ENCODE measurements around the gene CYP27B1. TPM values are rescaled to one million over a fixed set of nuclear protein-coding genes. Genes with fewer than 3 reads are reported as not detected.

Gene CYP27B1
- total RNA-seq, 1 donor from 2014 or later, result 1.8 TPM

DNA sequence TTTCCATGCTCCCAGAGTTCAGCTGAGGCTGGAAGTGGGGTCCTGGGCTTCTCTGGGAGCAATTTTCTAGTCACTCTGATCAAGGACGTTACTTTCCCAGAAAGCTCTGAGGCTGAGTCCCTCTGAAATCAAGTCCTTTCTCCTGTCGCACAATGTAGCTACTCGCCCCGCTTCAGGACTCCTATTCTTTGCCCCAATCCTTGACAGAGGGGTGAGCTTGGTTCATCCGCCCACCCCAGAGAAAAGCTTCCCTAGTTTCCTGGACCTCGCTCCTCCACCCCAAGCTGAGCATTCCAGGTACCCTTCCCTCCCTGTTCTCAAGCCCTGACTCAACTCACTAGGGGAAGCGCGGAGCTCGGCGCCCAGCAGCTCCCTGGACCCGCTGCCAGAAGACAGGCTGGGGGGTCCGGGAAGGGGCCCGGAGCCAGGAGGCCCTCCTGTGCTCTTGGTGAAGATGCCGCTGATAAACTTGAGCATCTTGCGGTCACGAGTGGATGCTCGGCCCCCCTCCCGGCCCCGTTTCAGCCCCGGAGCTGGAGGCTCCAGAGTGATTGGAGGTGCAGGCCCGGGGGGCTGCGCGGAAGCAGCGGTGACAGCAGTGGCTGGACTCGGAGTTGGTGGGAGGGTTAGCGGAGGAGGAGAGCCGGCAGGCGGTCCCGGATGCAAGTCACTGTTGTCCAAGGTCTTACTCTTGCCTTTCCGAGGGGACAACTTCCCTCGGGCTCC lies 30.0 kb downstream of the CYP27B1 start:
- no peak for DNase-seq (ENCODE audit: low spot score)

DNA sequence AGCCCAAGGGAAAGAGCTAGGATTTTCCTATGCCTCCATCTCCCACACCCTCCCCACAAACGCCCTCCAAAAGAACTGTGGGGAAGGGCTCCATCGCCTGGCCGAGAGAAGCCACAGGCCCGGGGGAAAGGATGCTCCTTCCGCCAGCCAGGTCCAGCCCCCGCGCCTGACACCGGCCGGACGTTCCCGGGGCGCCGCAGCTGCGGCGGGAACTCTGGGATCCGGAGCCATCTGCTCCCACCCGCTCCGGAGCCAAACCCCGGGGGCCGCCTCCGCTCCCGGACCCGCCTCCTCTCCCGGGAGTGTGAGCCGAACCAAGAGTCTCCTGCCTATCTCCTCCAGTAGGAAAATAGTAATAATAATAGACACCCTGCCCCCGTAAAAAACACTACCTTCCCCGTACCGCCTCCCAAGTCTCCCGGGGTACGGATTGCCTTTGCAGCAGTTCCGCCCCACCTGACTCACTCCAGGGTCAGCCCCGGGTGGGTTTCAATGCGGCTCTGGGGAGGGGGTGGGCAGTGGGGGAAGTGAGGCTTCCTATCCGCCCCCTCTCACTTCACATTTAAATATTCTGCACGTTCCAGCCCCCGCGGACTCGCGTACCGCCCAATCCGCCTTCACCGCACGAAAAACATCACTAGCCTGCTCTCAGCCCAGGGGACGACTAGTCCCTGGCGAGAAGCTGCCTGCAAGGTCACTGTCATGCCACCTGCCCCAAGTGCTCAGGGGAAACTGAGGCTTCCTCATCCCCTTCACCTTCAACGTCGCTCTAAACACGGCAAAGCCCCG lies 30.7 kb downstream of the CYP27B1 start:
- DNase-seq (ENCODE audit: low spot score), result no peak

DNA sequence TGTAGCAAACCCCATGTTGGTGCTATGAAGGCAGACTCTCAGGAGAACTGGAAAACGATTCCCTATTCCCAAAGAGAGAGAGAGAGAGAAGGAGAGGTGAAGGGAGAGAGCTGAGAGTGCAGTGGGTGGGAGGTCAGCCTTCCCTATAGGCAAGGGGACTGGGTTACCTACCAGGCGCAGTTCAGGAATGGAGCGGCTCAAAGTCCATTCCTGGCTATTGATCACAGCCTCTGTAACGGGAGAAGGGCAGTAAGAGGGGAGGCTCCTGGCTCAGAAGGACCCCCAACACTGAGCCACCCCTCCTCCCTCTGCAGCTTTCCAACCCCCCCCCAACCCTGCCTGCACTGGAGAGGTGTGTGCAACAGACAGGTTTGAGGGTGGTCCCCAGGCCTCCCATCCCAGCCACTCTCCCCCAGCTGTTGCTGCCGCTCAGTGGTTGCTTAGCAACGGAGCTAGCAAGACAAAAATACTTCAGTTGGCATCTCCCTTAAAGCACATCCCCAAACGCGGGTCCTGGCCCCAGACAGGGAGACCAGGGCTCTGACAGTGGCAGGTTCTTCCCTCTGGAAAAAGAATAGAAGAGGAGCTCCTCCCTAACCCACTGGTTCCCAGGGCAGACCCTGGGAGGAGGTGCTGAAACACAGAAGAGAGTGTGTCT lies 31.6 kb downstream of the CYP27B1 start:
- DNase-seq (ENCODE audit: low spot score), result no peak

DNA sequence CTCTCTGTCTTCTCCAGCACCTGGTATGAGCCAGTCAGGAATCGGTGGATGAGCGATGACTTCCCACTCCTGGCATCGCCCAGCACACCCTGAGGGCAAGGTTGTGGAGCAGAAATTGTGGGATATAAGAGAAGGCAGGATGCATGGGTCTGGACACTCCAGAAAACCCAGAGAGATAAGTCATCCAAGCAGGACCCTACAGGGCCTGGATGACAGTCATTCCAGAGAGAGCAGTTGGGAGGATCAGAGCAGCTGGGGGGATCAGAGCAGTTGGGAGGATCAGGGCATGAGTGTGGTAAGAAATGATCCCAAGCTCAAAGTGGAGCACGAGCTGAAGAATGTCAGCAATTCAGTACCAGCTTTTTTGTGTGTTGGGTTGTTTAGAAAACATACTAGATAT lies 32.3 kb downstream of the CYP27B1 start:
- DNase-seq (ENCODE audit: low spot score), result no peak

DNA sequence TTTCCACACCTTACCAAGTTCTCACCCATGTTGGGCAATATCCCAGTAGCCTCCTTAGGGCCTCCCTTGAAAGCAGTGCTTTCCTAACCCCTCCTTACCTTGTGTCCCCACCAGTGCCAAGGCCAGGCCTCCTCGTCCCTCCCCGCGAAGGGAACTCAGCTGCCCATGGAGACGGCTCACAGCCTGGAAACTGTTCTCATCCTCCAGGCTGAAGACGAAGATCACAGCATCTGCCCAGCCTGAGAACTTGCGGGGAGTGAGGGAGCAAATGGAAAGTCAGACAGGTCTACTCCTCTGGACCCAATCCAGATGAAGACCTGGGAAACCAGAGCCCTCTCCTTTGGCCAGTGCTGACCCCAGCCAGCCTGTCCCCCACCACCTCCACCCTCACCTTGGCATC lies 33.0 kb downstream of the CYP27B1 start:
- no peak for DNase-seq (ENCODE audit: low spot score)

DNA sequence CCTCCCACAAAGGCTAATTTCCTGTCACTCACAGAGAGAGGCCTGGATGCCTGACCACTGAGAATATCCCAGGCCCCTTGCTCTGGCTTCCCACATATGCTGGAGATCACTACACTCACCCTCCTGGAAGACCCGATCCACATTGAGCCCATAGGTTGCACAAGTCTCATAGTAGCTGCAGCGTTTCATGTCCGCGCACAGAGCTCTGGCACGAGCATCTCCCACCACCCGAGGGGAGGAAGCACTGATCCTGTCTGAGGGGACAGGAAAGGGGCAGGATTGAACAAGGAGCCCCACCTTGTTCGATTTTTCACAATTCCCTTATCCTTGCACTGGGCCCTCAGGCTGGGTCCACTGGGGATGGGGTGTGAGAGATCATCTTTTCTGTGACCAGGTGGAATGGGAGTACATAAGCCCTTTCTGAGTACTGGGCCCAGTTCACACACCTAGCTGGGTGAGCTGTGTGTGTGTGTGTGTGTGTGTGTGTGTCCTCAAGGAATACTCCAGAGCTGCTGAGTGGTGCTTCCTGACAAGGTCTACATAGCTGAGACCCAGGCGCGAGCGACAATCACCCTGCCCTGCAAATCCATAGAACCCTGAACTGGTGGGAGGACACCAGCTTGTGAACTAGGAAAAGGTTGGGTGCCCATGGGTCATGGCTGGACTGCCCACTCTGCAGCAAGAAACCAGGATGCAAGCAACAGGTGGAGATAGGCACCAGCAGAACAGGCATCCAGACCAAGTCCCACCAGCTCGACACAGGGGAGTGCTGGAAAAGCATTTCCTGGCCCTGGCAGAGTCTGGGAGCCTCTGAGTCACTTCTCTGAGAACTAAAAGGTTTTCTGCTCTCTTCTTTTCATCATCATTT lies 33.9 kb downstream of the CYP27B1 start:
- DNase-seq (ENCODE audit: low spot score), result no peak

DNA sequence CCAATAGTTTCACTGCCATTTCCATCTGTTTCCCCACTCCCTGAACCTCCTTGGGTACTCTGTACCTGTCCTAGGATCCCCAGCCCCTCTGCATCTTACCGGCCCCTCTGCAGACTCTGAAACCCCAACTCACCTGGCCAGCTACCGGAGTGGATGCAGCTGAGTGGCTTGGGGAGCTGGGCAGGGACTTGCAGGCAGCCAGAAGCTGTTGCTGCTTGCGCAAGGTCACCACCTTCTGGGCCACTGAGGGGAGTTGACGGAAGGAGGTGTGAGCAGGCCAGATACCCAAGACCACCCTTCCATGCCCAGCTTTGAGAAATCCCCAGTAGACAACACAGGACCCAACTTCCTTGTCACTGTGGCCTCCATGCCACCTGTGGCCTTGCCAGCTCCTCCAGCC lies 34.6 kb downstream of the CYP27B1 start:
- DNase-seq (ENCODE audit: low spot score), result no peak

DNA sequence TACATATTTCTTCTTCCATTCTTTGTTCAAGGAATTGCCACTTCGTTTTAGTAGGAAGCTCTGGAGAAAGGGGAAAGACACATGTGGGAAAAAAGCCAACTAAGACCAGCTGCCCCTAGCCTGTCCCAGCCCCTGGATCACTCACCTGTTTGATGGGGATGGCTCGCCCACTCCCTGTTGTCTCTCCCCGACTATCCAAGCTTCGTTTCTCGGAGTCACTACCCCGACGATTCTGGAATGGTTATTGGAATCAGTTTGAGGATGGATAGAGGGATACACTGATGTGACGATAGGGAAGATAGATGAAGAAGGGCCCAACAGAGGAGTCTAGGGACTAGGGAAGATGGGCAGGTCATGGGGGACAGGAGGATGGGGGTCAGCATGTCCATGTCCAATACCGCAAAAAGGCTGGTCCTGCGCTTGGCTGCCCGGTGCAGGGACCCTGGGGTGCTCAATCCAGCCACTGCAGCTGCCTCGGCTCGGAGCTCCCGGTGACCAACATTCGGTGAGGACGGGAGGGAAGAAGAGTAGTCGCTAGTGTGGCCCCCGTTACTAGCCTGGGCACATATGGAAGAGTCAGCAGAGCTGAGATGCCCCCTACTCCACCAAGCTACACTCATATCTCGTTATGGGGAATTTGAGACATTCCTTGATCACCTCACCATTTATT lies 35.3 kb downstream of the CYP27B1 start:
- no peak for DNase-seq (ENCODE audit: low spot score)

DNA sequence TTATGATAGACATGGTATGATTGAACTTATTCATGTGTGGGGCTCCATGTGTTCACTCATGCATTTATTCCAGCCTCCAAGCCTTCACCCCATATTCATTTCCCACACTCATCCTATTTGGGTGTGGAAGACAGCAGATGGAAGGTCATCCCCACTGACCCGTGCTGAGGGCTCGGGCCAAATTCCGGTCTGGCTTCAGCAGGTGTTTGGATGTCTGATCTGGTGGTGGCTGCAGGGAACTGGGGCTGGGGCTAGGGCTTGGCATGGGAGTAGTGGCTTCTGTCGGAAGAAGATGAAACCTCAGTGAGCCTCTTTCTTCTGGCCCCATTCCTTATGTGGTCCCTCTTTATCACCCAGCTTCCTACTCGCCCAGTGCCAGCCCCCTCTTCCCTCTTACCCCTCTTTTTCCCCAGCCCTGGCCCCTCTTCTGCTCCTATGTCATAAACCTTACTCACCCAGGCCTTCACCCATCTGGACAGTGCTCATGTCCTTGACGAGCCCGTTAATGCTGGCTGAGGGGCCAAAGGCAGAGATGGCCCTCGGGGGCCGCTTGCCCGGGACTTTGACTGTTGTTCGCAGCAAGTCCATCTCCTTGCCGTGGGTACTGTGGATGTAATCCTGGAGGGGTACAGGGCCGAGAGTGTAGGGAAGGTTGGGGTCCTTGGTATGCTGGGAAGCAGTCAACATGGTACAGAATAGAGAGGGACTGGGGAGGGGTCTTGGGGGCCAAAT lies 36.4 kb downstream of the CYP27B1 start:
- peak; percentile 88 for DNase-seq (ENCODE audit: low spot score)

DNA sequence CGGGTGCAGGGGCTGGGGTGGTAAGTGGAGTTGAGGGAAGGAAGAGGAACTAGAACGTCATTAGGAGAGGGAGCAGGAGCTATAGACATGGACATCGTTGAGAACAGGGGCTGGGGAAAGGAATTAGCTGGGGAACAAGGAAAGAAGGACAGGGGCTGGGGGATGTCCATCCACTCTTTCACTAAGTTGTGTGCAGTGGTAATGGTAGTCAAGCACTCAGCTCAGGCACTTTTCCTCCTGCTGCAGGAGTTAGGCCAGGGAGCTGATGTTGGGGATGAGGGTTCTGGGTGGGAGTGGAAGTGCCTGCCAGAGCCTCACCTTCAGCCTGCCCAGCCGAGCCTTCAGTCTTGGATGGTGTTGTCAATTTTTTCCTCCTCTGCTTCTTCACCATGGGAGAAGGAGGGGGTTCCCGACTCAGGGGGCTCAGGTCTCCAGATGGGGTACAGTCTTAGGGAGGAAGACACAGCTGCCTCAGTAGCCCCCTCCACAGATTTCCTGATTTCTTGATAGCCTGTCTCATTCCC lies 37.5 kb downstream of the CYP27B1 start:
- DNase-seq (ENCODE audit: low spot score), result peak; percentile 64

DNA sequence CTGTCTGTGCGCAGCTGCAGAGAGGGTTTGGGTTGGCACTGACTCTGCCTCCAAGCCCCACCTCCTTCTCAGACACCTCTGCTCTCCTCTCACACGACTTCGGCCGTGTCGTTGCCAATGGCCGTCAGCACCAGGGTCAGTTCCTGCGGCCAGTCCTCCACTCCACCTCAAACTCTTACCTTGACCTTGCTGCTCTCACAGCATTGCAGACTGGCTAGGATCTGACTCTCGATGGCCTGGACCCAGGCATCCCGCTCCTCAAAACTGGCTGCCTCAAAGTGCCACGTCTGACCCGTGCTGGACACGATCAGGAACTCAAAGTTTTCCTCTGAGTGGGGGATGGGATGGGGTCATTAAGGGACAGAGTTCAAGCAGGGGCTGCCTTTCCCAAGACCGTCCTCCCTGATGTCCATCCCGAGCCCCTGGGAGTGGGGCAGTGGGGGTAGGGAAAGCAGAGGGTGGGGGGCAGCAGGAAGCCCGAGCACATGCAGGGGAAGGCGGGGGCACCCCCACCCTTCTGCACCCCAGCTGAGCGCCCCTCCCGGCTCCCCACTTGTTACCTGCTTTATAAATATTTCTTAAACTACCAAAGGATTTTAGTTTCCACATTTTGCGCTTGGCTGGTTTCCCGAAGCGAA lies 39.0 kb downstream of the CYP27B1 start:
- peak; percentile 65 for DNase-seq (ENCODE audit: low spot score)

DNA sequence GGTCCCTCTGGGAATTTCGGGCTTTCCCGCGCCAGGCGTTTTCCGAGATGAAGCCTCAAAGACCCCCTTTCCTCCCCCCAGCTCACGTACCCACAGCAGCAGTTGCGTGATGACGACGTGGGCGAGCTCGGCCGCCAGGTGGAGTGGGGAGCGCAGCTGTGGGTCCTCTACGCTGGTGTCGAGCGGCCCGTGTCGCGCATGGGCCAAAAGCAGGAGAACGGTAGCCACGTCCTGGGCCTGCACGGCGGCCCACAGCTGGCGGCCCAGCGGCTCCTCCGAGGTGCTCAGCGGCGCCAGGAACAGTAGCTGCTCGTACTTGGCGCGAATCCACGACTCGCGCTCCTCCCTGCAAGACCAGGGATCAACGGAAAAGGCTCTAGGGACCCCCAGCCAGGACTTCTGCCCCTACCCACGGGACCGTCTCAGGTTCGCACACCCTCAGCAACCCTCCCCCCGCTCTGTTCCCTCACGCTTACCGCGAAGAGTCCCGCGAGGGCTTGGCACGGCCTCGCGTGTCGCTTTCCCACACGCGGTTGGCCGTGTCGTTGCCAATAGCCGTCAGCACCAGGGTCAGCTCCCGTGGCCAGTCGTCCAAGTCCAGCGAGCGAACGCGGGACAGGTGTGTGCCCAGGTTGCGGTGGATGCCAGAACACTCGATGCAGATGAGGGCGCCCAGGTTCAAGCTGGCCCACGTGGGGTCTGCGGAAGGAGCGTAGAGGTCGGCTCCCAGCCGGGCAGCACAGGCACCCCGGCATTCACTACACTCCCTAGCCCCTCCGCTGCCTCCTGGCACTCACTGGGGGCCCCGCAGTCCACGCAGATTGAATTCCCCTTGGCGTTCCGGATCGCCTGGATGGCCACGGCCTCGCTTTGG lies 39.8 kb downstream of the CYP27B1 start:
- DNase-seq (ENCODE audit: low spot score), result peak; percentile 87

DNA sequence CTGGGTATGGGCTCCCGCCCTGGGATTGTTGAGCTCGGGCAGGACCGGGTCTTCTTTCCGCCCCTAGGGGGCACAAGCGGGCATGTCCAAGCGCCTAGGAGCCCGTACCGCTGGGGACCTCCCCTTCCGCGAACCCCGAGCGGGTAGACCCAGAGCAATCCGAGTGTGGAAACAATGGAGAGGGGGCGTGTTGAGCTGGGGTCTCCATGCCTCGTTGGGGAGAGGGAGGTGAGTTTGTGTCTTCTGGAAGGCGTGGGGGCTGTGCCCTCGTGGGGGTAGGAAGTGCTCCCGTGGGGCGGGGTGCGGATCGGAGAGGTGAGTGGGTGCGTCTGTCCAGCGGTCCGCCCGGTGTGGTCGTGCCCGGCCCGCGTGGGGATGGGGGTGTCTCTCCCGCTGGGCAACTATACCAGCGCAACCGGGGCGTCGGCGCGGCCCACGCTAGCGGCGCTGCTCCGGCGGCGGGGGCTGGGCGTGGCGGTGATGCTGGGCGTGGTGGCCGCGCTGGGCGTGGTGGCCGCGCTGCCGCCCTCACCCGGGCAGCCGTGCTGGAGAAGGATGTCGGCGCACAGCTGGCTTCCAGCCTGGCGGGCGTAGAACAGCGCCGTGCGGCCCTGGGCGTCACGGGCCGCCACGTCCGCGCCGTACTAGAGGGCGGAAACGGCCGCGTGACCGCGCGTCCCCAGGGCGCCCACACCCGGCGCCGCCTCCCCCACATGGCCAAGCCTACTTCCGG lies 40.6 kb downstream of the CYP27B1 start:
- DNase-seq (ENCODE audit: low spot score), result peak; percentile 93

DNA sequence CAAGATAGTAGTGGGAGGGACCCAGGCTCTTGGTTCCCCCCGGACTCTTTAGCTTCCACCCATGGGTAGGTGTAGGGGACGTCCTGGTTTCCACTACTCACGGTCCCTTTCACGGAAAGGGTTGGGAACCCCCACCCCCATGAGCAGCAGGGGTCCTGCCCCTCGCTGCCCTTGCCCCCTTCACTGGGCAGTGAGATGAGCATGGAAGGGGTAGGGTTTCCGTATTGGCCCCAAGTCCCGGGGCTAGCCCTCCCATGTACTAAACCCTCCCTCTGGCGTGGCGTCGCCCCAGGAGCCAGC lies 41.1 kb downstream of the CYP27B1 start:
- no peak for DNase-seq (ENCODE audit: low spot score)

DNA sequence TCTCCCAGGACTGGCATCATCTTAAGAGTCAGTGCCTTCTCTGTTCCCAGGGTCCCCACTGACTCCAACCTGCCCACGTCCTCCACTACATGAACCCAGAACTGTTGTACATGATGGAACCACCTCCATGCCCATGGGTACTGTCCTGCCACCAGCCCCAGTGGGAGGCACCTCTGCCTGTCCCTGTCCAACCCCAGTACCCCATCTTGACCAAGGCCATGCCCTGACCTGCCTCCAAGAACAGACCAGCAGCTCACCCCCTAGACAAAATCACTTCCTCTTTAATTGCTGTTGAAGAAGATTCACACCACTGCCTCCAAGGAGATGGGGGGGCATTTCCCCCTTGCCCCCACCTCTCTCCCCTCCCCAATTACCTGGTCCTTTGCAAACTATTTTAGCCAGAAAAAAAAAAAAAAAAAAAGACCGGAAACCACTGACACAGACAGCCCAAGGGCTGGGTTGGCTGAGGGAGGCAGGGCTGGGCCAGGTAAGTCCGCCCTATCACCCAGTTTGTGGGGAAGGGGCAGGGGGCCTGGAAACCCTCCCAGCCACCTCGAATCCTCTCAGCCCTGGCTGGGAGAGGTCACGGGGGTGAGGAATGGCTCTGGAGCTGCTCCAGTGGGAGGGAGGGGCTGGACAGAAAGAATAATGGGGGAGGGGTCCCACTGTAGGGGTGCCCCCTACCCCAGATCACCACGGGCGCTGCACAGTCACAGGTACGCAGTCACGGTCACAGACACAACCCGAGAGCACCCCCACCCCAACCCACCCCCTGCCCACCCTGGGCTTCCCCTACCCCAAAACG lies 41.7 kb downstream of the CYP27B1 start:
- DNase-seq (ENCODE audit: low spot score), result peak; percentile 65

DNA sequence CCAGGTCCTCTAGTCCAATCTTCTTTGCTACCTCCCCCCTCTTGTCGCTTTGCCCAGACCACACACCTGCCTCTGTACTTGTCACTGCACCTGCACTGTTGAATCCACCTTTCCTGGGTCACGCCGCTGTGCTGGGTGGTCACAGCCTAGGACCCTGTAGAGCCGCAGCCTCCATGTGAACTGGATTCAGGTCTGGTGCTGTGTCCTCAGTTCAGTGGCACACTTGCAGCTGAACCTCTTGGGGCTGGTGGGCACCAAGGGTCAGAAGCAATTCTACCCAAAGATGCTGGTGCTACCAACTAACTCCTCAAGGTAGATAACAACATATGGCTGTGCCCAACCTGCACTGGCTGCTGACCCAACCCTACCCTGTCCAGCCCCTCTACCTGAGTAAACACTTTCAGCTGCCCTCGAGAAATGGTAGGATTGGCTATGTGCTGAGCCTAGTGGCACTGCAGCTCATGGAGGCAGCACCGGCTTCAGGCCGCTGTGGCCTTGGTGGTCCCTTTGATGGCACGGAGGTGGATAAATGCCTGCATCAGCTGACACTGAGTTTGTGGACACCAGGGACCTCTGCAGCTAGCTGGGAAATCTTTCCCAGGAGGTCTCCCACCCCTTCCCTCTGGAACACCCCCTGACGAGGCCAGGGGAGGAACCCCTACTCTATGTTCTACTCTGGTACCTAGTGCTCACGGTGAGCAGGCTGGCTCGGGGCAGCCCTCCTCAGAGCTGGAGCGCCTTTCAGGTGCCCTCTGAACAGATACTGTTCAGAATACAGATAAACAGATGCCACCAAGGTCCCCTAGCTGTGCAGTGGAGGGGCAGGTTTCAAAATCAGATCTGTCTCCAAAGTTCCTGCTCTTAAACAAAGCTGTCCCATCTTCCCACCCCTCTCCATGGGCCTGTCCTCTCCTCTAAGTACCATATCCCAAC lies 42.6 kb downstream of the CYP27B1 start:
- DNase-seq (ENCODE audit: low spot score), result no peak

All from mesenteric fat pad (tissue), 1 donor.